Measurements from ENCODE around the gene RAPGEF5. TPM values are rescaled to one million over a fixed set of nuclear protein-coding genes. Genes with fewer than 3 reads are reported as not detected.

RAPGEF5 gene
- total RNA-seq, 1 experiment from 2014 or later: 1.2 TPM

- H3K27me3 ChIP-seq: no peaks in the 10 kb centered on the region
- no peak overlapping the region for H3K4me3 ChIP-seq
- H3K36me3 ChIP-seq: no peaks in the 10 kb centered on the region
- H3K9me3 ChIP-seq: no peaks in the 10 kb centered on the region
- no peak for DNase-seq
These were observed 54.0 kb downstream of the RAPGEF5 start for GRCh38 chr7:22302951-22303423.

DNA sequence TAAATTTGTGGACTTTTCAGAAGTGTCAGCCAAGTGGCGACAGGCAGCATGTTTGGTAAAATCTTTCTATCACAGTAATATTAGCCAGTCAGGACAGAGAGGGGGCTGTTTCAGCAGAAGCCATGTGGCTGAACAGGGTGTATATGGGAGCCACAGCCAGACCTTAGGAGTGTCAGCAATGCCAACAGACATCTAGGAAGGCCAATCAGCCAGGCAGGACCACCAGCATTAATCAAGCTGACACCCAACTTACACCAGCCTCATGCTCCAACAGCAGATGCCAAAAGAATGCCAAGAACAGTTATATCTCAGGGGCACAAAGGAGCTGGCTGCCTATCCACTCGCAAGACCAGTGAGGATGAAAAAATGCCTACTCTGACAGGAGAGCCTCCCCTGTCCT is 54.8 kb downstream of the RAPGEF5 start:
- Histone ChIP-seq H3K36me3 (no peaks in the 10 kb centered on the region), H3K4me3 (no peak overlapping the region), H3K9me3 (no peaks in the 10 kb centered on the region), H3K27me3 (no peaks in the 10 kb centered on the region)
- DNase-seq: no peak

- DNase-seq: no peak
- H3K4me3 ChIP-seq: no peak overlapping the region
- H3K9me3 ChIP-seq: no peaks in the 10 kb centered on the region
- H3K36me3 ChIP-seq: no peaks in the 10 kb centered on the region
- H3K27me3 ChIP-seq: no peaks in the 10 kb centered on the region
These were observed 55.2 kb downstream of the RAPGEF5 start for GRCh38 chr7:22301790-22302189.

- H3K27me3 ChIP-seq: no peaks in the 10 kb centered on the region
- no peak overlapping the region for H3K4me3 ChIP-seq
- no peaks in the 10 kb centered on the region for H3K36me3 ChIP-seq
- no peak for DNase-seq
- H3K9me3 ChIP-seq: no peaks in the 10 kb centered on the region
These were observed 56.1 kb downstream of the RAPGEF5 start for GRCh38 chr7:22300839-22301238.

GRCh38 chr7:22296916-22297315 is 60.0 kb downstream of the RAPGEF5 start:
- Histone ChIP-seq H3K9me3 (no peaks in the 10 kb centered on the region), H3K27me3 (no peaks in the 10 kb centered on the region), H3K36me3 (no peaks in the 10 kb centered on the region), H3K4me3 (no peak overlapping the region)
- no peak for DNase-seq

GRCh38 chr7:22296265-22296566 is 60.7 kb downstream of the RAPGEF5 start:
- H3K9me3 ChIP-seq: no peaks in the 10 kb centered on the region
- no peak for DNase-seq
- no peaks in the 10 kb centered on the region for H3K27me3 ChIP-seq
- no peaks in the 10 kb centered on the region for H3K36me3 ChIP-seq
- no peak overlapping the region for H3K4me3 ChIP-seq

DNA sequence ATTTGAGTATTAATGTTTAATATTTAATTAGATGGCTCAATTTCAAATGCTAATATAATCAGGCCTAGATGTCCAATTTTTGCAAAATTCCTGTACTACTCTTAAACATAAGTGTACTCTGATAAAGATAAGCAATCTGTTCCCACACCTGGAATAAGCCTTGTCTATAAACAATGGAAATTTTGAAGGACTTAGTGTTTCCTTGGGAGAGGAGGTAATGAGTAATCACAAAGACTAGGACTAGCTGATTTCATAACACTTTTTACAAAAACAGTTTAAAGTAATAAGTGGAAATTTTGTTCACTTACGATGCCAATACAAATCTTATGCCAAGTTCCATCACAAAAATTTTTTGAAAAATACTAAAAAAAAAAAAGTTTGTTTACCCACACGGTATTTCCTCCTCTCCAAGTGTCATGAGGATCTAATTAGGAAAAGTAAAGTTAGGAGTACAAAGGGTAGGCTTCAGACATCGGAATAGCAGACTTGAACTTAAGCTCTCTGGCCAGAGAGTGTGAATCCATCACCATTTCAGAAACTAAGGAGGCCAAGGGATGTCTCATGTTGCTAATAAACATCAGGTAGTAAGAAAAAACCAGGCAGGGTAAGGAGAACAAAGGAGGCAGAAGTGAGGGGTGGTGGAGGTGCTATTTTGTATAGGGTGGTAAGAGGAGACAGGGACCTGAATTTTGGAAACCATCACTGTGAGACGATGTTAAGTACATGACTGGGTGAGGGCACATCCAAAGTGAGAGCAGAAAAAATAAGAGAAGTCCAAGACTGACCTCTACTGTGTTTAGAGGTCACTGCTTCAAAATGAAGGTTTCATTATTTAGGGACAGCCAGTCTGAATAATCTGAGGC is 61.3 kb downstream of the RAPGEF5 start:
- DNase-seq: no peak
- no peaks in the 10 kb centered on the region for H3K36me3 ChIP-seq
- H3K4me3 ChIP-seq: no peak overlapping the region
- H3K27me3 ChIP-seq: no peaks in the 10 kb centered on the region
- H3K9me3 ChIP-seq: no peaks in the 10 kb centered on the region

DNA sequence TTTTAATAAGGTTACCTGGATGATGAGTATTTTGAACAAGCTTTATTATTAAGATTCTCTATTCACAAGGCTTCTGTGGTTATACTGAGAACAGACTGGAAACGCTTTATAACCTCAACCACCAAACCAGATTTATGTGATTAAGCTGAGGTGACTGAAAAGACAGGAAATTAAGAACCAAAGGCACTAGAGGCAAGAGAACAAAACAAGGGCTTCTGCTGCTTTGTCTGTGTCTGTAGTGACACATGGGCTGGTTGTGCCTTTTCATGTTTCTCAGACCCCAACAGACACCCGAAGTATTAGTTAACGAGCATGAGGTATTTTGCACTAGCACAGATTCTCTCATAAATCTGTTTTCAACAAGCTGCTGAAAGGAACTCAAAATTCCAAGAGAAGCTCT is 64.4 kb downstream of the RAPGEF5 start:
- no peak overlapping the region for H3K4me3 ChIP-seq
- no peaks in the 10 kb centered on the region for H3K9me3 ChIP-seq
- H3K27me3 ChIP-seq: no peaks in the 10 kb centered on the region
- H3K36me3 ChIP-seq: no peaks in the 10 kb centered on the region
- no peak for DNase-seq

- Histone ChIP-seq H3K9me3 (no peaks in the 10 kb centered on the region), H3K36me3 (no peaks in the 10 kb centered on the region), H3K27me3 (no peaks in the 10 kb centered on the region), H3K4me3 (no peak overlapping the region)
- no peak for DNase-seq
These were observed 65.0 kb downstream of the RAPGEF5 start for GRCh38 chr7:22291977-22292376.

GRCh38 chr7:22288202-22288601 is 68.8 kb downstream of the RAPGEF5 start:
- H3K4me3 ChIP-seq: no peak overlapping the region
- H3K36me3 ChIP-seq: no peaks in the 10 kb centered on the region
- DNase-seq: no peak
- H3K27me3 ChIP-seq: no peaks in the 10 kb centered on the region
- H3K9me3 ChIP-seq: no peaks in the 10 kb centered on the region

GRCh38 chr7:22287412-22287811 is 69.5 kb downstream of the RAPGEF5 start:
- Histone ChIP-seq H3K9me3 (no peaks in the 10 kb centered on the region), H3K4me3 (no peak overlapping the region), H3K36me3 (no peaks in the 10 kb centered on the region), H3K27me3 (peaks cover 2% of the 10 kb centered on the region; the same call in 1 of the 2 replicates)
- DNase-seq: no peak

- H3K4me3 ChIP-seq: no peak overlapping the region
- no peak for DNase-seq
- peaks cover 3% of the 10 kb centered on the region; the same call in 1 of the 2 replicates for H3K27me3 ChIP-seq
- H3K36me3 ChIP-seq: no peaks in the 10 kb centered on the region
- H3K9me3 ChIP-seq: no peaks in the 10 kb centered on the region
These were observed 70.5 kb downstream of the RAPGEF5 start for GRCh38 chr7:22286436-22286835.

DNA sequence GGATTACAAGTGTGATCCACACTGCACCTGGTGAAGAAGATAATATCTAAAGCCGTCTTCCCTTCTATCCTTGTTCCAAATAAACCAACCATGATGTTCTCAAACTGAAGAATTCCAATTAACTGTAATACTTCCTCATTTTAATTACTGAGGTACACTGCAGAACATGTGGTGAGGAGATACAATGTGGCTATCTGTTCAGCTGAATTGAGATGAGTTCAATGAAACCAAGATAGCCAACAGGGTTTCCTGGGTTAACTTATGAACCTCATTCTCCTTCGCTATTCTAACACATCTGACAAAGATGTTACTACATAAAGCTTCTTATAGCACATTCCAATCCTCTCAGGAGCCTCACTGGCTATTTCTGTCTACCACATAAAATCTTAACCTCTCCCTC is 75.5 kb downstream of the RAPGEF5 start:
- DNase-seq: no peak
- Histone ChIP-seq H3K27me3 (peaks cover 3% of the 10 kb centered on the region; the same call in 1 of the 2 replicates), H3K36me3 (no peaks in the 10 kb centered on the region), H3K9me3 (no peaks in the 10 kb centered on the region), H3K4me3 (no peak overlapping the region)

DNA sequence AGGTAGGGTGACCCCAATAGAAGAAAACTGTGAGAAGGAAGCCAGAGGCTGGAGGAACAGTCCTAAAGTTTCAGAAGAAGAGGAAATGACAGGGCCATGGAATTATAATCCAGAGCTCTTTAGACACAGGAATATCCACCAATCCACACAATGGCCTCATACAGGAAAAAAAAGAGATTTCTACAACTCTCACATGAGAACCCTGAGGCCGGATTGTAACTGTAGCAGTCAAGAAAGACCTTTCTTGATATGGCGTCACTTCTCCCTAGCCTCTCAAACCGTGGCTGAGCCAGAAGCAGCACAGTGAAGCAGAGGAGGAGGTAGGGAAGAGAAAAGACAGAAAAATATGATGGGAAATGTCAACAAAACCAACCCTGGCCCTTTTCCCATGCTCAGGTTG is 76.9 kb downstream of the RAPGEF5 start:
- Histone ChIP-seq H3K9me3 (no peaks in the 10 kb centered on the region), H3K36me3 (no peaks in the 10 kb centered on the region), H3K27me3 (peaks cover 3% of the 10 kb centered on the region; the same call in 1 of the 2 replicates), H3K4me3 (no peak overlapping the region)
- no peak for DNase-seq

- H3K27me3 ChIP-seq: peaks cover 3% of the 10 kb centered on the region; the same call in 1 of the 2 replicates
- no peak overlapping the region for H3K4me3 ChIP-seq
- DNase-seq: no peak
- H3K9me3 ChIP-seq: no peaks in the 10 kb centered on the region
- H3K36me3 ChIP-seq: no peaks in the 10 kb centered on the region
These were observed 78.3 kb downstream of the RAPGEF5 start for GRCh38 chr7:22278660-22279059.

- Histone ChIP-seq H3K36me3 (no peaks in the 10 kb centered on the region), H3K4me3 (no peak overlapping the region), H3K27me3 (no peaks in the 10 kb centered on the region), H3K9me3 (no peaks in the 10 kb centered on the region)
- no peak for DNase-seq
These were observed 79.6 kb downstream of the RAPGEF5 start for GRCh38 chr7:22277375-22277774.

GRCh38 chr7:22275661-22276060 is 81.3 kb downstream of the RAPGEF5 start:
- DNase-seq: no peak
- Histone ChIP-seq H3K4me3 (no peak overlapping the region), H3K9me3 (no peaks in the 10 kb centered on the region), H3K27me3 (no peaks in the 10 kb centered on the region), H3K36me3 (no peaks in the 10 kb centered on the region)

DNA sequence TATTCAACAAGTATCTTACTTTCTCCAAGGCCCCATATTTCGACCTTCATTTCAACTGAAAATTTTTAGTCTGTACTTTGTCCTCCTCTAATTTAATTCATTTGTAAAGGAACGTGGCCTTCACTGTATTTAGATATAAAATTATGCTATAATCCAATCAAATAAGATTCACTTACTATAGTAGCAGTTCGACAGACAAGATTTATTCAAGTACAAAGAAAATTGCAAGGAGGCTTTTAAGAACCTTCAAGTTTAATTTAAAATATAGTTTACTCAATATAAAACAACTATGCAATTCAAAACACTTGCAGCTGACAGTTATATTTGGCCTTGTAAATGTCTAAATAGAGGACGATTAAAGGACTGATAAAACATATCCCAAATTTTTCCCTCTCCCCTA is 85.6 kb downstream of the RAPGEF5 start:
- H3K36me3 ChIP-seq: no peaks in the 10 kb centered on the region
- no peaks in the 10 kb centered on the region for H3K9me3 ChIP-seq
- no peak for DNase-seq
- H3K27me3 ChIP-seq: no peaks in the 10 kb centered on the region
- H3K4me3 ChIP-seq: no peak overlapping the region

All from MG63 (cell line).